GM18498 (cell line): ENCODE results near the gene AHR.

Experiments used
- ATAC-seq: cut with Tn5 transposase; IDR thresholded peaks from one replicate; pipeline ENCODE4 v1.9.1; 2021; ENCODE audit warnings: mild to moderate bottlenecking, moderate library complexity; ENCODE audit not compliant: unreplicated experiment

The AHR gene

DNA sequence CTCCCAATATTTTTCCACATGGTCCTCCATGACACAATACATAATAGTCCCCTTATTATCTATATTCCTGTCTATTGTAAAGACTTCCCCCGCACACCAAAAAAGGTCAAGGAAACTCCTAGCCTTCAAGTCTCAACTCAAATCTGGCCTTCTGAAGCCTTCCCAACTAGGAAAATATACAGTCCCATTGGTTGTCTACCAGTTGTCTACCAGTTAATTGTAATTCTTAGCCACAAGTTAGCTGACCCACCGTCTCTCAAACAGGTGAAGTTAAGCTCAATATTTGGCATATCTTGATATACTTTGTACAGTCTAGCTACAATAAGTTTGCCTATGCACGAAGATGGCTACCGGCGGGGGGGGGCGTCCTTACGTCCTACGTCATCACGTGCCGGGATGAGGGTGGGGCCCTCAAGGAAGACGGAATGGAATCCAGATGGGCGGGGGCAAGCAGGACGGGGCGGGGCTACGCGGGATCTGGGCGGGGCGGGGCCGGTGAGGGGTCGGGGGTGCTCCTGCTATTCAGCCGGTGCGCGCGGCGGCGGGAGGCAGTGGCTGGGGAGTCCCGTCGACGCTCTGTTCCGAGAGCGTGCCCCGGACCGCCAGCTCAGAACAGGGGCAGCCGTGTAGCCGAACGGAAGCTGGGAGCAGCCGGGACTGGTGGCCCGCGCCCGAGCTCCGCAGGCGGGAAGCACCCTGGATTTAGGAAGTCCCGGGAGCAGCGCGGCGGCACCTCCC, at the start of gene AHR:
Gene AHR, plus strand, starts transcription at position 551 of the 738 bp plus-strand sequence. CDS start 613 bp downstream, outside the sequence.
- peak; percentile 63 for ATAC-seq

GRCh38 chr7:17253885-17254284, 44.6 kb upstream of the AHR start:
- no peak for ATAC-seq

GRCh38 chr7:17255926-17256325, 42.5 kb upstream of the AHR start:
- ATAC-seq, result no peak

- no peak for ATAC-seq
Measured at GRCh38 chr7:17256375-17256774, 42.1 kb upstream of the AHR start.

GRCh38 chr7:17266565-17266964, 31.9 kb upstream of the AHR start:
- ATAC-seq, result no peak

GRCh38 chr7:17269341-17270221, 28.9 kb upstream of the AHR start:
- no peak for ATAC-seq

GRCh38 chr7:17274551-17275245, 23.8 kb upstream of the AHR start:
- no peak for ATAC-seq

GRCh38 chr7:17275749-17276671, 22.4 kb upstream of the AHR start:
- ATAC-seq, result no peak

- ATAC-seq, result no peak
Measured at GRCh38 chr7:17279061-17279460, 19.4 kb upstream of the AHR start.

GRCh38 chr7:17289074-17289645, 9.3 kb upstream of the AHR start:
- ATAC-seq, result no peak

DNA sequence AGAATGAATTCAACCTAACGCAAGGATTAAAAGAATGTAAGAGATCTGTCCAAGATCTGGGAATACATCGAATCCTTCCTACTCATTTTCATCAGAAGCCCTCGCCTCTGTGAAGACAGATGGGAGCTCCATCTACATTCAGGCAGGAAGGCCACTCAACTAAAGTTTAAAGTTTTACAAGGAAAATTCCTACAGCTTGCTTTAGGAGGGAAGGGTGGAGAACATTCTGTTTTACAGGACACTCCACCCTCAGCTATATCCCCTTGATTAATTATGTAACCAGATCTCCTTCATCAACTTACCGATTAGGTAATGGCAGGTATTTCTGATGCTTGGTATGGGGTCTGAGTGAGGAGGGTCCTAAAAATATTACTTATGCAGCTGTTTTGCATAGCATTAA, 5.6 kb upstream of the AHR start:
- no peak for ATAC-seq

GRCh38 chr7:17293481-17293880, 5.0 kb upstream of the AHR start:
- no peak for ATAC-seq

- ATAC-seq, result no peak
Measured at GRCh38 chr7:17297243-17297642, 1.2 kb upstream of the AHR start.

DNA sequence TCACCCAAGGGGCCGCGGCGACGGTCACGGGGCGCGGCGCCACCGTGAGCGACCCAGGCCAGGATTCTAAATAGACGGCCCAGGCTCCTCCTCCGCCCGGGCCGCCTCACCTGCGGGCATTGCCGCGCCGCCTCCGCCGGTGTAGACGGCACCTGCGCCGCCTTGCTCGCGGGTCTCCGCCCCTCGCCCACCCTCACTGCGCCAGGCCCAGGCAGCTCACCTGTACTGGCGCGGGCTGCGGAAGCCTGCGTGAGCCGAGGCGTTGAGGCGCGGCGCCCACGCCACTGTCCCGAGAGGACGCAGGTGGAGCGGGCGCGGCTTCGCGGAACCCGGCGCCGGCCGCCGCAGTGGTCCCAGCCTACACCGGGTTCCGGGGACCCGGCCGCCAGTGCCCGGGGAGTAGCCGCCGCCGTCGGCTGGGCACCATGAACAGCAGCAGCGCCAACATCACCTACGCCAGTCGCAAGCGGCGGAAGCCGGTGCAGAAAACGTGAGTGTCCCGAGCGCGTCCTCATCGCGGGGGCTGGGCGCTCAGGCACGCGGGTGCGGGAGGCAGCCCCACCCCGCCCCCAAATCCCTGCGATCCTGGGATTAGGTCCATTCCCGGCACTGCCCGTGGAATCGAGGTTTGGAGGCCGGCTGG, 509 bp downstream of the AHR start:
- peak; percentile 38 for ATAC-seq

- peak; percentile 2 for ATAC-seq
Measured at GRCh38 chr7:17299483-17299991, 1.1 kb downstream of the AHR start.

- no peak for ATAC-seq
Measured at GRCh38 chr7:17300012-17300411, 1.6 kb downstream of the AHR start.

GRCh38 chr7:17300437-17300836, 2.0 kb downstream of the AHR start:
- no peak for ATAC-seq

DNA sequence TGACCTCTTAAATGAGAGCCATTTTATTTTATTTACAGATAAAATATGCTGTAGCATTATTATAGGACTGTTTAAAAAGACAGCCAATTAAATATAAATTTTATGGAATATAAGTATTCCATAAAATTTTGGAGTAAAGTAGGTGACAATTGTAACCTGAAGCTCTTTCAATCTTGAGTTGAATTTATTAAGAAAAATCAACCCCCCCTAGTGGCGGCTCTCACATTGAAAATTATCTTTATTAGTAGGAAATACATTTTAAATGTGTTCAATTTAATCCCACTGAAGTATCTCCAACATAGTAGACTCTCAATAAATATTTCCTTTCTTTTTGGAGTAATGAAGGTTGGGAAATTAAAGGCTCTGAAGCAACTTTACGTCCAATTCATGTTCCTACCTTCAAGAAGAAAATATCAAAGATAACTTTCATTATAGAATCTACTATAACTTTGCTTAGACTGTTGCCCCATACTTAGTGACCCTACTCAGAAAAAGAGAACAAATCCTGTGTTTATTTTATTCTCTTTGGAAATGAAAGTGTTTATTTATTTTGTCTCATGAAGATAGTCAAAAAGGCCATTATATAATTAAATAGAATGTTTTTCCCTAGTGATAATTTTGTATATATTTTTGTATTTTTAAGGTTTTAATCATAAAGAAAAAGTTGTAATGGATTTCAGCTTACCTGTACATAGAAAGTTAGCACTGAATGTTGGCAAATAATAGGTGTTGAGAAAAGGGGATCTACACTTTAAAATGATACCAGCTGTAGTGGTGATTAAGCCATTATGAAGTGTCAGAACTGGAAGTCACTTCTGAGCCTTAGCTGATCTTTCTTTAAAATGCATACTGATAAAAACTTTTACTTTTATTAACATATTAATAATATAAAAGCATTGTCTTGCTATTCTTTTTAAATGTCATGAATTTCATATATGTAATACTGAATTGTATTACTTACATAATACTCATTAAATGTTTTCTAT, 3.3 kb downstream of the AHR start:
- no peak for ATAC-seq
